Measurements from ENCODE around the gene EML6. TPM values are rescaled to one million over a fixed set of nuclear protein-coding genes. Genes with fewer than 3 reads are reported as not detected.

The EML6 gene
- total RNA-seq, 1 donor: 2.7 TPM

DNA sequence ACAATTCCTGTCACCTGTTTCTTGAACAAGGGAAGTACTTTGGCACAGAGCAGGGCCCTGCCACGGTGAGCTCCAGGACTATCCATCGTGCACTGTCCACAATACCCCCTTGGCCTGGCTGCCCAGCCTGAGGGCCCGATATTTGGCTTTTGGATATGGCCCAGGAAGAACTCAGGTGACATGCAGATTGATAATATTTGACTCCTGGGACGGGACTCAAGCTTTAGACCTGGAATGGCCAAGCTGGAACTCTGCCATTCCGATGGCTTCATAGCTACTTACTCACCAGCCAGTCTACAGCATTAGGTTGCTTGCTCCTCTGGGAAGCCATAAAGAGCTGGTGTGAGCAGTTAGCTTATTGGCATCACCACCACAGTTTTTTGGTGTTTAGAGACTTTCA lies 26.6 kb downstream of the EML6 start:
- no peak for DNase-seq (ENCODE audit: low read depth in 2 of 3, low spot score in 2 of 3)

DNA sequence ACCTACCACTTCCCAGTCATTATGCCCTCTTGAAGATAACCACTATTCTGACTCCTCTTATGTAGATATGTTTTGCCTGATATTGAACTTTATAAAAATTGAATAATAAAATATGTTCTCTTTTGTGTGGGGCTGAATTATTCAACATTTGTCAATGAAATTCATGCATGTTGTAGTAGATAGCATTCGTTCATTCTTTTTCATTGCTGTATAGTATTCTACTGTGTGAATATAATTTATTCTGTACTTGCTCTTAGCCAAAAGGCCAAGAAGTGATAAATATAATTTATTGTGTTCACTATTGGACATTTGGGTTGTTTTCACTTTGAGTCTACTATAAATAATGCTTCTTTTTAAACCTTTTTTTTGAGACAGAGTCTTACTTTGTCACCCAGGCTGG lies 29.0 kb downstream of the EML6 start:
- no peak for DNase-seq (ENCODE audit: low read depth in 2 of 3, low spot score in 2 of 3)

DNA sequence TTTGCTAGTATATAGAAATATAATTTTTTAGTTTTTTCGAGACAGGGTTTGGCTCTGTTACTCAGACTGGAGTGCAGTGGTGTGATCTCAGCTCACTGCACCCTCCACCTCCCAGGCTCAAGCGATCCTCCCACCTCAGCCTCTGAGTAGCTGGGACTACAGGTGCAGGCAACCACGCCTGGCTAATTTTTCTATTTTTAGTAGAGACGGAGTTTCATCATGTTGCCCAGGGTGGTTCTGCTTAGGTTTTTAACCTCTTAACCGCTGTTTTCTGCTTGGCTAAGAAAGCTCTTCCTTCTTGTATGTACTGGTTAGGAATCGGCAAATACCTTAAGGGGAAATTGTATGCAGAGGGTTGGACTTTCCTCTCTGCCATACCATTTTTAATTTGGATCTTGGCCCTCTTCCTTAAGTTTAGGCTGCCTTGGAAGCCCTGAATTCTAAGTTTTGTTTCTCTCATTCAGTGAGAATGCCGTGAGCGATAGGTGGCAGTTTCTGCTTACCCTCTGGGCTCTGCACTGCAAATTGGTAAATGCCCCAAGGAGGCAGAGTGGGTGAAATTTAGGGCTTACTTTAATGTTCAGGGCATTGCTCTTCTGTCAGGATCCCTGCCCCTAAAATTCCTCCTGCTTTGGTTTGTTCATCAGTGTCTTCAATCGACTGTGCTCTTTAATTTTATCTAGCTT lies 32.3 kb downstream of the EML6 start:
- DNase-seq (ENCODE audit: low read depth in 2 of 3, low spot score in 2 of 3): no peak

DNA sequence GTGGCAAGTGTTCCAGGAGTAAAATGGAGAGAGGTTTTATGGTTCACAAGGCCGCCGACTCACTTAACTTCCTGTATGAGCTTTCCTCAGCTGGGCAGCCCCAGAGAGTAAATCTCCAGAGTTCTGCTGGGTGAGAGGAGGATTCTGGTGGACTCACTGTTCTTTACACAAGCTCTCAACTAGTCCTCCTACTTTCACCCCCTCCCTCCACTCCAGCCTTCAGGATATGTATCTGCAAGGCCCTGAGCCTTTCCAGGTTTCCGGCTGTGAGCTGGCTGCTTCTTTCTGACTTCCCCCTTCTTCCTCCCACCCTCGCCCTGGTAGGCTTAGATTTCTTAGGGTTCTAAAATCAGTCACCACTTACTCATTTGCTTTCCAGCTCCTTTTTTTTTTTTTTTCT lies 34.0 kb downstream of the EML6 start:
- DNase-seq (ENCODE audit: low read depth in 2 of 3, low spot score in 2 of 3): peak in 1 of 3 donors; percentile 36

DNA sequence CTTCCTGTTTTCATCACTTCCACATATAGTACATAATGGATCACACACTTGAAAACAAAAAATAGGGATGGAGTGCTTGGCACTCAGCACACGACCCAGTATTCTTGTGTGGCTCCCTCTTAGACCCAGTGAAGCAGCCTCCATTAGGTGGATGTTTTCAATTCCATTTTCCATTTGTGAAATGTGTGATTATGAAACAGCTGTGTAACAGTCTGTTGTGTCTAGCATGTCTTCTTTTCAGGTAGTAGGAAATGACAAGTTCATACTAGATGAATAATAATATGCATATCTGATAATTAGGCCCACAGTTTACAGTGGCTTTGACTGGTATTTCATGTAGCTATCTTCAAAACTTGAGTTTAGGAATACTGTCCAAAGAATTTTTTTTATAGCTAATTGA lies 35.5 kb downstream of the EML6 start:
- no peak for DNase-seq (ENCODE audit: low read depth in 2 of 3, low spot score in 2 of 3)

DNA sequence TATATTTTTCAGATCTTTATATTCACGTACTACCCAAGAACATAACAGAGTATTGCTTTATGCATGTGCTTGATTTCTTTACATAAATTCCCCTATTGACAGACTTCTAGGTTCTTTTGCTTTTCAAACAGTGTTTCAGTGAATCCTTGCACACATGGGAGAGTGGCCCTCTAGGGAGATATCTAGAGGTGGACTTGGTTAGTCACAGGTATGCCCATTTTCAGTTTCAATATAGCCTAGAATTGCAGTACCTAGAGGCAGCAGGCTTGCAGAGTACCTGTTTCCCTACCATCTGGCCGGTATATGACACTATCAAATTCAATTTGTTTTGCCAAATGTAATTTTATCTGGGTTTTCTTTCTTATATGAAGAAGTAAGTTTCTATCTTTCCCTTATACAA lies 36.8 kb downstream of the EML6 start:
- no peak for DNase-seq (ENCODE audit: low read depth in 2 of 3, low spot score in 2 of 3)

DNA sequence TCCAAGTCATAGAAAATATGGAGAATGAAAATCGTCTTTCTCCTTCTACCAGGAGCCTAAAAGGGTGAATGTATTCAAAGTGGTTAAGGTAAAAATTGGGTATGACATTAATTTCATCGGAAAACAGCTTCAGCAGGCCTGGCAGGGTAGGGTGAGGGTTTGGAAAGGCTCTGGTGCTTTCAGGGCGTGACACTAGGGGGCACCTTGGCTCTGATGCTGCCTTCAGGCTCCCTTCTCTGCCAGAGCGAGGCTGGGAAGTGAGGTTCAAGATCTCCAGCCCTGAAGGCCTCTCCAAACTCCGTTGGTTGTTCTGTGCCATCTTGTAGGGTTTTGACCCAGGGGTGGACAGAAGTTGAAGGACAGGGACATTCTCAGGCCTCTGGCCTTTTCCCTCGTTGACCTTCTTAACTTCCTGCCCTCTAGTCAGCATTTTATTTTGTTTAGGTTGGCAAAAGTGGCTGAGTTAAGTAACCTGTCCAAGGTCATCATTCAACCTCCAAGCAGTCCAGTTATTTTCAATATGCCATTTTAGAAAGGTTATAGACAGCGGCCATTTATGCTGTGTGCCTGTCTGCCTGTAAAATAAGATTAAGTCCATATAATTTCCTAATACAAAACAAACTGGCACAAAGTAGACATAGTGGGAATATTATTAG lies 40.3 kb downstream of the EML6 start:
- DNase-seq (ENCODE audit: low read depth in 2 of 3, low spot score in 2 of 3): no peak

DNA sequence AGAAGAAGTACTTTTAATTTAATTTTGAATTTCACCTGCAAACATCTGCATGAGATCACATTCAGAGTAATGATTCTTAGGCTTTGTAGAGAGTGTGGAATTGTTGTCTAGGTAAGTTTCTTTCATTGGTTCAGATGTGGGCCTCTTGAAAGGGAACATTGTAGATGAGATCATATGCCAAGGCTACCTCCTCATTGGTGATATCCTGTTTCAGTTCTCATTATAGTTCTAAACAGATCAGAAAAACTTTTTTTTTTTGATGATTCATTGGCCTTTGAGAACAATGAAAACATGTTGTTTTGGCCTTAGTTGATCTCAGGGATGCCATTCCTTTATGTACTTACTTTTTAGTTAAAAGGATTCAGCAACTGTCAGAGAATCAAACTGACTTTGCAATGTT lies 44.5 kb downstream of the EML6 start:
- DNase-seq (ENCODE audit: low read depth in 2 of 3, low spot score in 2 of 3): no peak

DNA sequence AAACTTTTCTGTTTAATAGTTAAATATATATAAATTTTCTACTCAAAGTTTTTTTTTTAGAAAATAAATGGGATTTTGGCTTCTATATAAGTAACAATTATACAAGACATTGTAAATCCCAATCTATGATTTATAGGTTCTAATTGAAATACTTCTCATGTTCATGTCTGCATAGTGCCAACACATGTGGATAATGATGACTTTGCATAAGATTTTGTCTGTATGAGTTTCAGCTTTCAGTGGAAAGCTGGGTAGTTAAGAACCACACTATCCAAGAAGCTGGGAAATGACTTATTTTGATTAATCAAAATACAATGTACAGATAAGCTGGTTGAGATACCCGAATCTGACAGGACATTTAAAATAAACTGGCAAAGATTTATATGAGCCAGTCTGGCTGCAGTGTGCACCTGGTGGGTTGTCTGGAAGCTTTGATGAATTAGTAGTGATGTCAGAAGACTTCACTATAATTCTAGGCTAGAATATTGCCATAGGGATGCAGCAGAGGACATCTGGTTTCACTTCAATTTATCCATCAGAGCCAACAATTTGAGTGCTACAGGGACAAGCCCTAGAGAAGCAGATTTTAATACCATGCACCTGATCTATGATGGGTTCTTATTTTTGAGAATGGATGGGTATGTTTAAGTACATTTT lies 45.4 kb downstream of the EML6 start:
- no peak for DNase-seq (ENCODE audit: low read depth in 2 of 3, low spot score in 2 of 3)

DNA sequence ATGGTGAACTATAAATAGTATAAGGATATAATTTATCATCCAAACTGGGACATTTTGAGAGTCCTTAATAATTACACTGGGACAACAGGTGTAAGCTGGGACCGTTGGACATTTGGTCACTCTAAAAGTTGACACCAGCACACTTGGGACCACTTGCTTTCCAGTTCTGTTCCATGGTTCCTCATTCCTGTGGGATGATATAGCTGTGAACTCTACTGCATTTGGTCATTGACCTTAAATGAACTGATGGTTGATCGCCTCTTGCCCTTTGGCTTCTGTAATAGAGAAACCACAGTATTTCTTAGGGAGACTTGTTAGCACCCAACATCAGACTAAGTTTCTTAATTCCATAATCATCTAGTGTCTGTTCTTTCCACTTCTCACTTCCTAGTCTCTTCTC lies 46.7 kb downstream of the EML6 start:
- no peak for DNase-seq (ENCODE audit: low read depth in 2 of 3, low spot score in 2 of 3)

DNA sequence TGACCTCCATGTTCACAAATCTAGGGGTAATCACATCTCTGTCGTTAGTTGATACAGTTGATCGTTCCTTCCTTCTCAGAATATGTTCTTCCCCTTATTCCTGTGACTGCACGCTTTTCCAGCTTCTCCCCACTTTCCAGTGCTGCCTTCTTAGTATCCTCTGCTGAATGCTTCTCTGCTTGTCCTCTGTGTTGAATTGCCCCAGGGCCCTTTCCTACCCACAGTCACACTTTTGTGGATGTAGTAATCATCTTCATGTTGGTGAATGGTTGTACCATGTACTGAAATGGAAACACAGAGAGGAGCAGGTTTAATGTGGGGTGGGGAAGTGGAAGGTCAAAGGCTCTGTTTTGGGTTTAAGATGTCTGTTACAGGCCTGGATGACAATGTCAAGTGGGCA lies 47.2 kb downstream of the EML6 start:
- DNase-seq (ENCODE audit: low read depth in 2 of 3, low spot score in 2 of 3): no peak

DNA sequence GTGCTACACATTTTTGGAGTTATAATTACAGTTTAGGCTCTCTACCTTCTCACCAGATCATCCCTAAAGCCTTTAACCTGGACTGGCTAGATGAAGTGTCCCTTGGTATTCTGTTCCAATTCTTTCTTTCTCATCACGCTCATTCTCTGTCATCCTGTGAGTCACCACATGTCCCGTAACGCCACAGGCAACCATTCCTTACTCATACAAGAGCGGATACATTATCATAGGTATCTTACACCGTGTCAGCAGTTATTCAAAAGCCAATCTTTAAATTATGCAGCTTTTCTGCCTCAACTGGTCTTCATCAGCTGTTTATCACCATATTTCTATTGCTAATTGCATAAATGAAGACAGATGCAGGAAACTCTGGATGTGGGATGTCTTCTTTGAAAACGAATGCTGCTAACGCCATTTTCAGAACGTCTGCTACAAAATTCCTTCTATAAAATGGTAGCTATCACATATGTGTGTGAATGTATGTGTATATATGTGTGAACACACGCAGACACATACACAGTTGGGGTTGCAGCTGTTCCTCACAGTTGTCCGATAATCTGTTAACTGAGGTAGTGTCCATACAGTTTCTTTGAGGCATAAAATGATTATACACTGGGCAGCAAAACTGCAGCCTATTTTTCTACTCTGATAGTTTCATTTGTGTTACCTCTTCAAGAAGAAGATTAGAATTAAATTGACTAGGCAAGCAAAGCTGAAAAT lies 47.9 kb downstream of the EML6 start:
- no peak for DNase-seq (ENCODE audit: low read depth in 2 of 3, low spot score in 2 of 3)

DNA sequence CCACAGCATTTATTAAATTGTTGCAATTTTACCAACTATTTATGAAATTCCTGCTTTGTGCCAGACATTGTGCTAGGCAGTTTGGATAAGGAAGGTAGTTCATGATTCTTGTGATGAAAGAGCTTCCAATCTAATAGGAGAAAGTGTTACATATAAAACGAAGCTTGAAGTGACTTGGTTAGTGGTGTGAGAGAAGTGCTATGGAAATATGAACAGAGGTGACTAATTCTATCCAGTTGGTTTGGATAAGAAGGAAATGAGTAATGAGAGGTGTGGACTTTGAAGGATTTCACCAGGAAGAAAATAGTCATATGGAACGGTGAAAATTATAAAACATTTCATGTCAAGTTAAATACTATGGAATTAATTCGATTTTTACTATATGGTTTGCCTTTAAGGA lies 48.6 kb downstream of the EML6 start:
- no peak for DNase-seq (ENCODE audit: low read depth in 2 of 3, low spot score in 2 of 3)

DNA sequence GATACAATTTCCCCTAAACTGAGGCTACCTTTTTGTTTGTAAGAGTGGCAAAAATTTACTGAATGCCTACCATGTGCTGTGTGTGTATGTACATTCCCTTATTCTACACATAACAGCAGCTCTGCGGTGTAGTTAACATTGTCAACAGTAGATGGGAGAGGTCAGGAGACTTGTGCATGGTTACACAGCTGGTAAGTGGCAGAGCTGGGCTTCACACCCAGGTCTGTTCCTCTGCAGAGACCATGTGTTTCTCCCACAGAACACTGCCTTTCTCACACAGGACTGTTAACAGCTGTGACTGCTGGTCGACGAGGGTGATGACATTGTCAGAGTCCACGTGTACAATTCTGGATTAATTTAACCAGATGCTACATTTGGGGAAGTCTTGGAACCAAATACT lies 49.1 kb downstream of the EML6 start:
- DNase-seq (ENCODE audit: low read depth in 2 of 3, low spot score in 2 of 3): no peak

DNA sequence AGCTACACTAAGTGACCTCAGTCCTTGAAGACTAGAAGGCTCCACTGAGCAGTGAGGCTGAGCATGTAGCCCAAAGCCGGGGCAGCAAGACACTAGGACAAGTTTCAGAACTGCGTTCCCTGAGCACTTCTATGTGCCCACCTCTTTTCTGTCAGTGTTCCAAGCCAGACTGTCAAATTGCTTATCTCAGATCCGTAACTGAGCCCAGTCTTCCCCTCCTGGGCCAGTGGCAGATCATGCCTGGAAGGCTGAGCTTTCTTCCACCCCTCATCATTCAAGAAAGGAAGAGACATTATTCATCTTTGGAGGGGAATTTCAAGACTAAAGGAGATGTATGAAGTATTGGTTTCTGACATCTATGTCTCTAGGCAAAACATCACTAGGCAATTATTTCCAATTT lies 49.8 kb downstream of the EML6 start:
- DNase-seq (ENCODE audit: low read depth in 2 of 3, low spot score in 2 of 3): no peak

DNA sequence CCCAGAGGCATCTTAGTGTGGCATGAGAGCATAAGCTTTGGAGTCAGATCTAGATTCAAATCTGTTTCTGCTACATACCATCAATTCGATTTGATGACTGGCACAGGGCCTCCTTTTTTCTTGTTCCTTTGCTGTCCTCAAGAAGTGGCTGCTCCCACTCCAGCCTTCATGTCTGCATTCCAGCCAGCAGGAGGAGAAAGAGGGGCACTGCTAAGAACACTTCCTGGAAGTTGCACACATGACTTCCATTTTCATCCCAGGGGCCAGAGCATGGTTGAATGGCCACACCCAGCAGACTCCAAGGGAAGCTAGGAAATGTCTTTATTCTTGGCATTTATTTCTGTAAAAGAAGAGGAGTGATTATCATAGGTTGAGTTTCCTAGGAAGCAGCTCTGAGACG lies 50.4 kb downstream of the EML6 start:
- DNase-seq (ENCODE audit: low read depth in 2 of 3, low spot score in 2 of 3): no peak

DNA sequence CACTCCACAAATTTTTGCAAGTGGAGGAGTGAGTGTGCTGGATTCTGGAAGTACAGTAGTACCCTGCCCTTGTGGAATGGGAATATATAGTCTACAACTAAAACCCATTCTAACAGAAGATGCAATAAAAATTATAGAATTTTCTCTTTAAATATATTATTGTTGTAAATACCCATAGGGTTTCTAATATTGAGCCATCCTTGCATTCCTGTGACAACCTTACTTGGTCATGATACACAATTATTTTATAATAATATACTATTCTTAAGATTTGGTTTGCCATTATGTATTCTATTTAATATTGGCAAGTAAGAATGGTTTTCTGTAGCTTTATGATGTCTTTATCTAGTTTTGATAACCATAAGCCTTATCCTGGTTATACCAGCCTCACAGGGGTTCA lies 52.2 kb downstream of the EML6 start:
- DNase-seq (ENCODE audit: low read depth in 2 of 3, low spot score in 2 of 3): peak in 1 of 3 donors; percentile 26

DNA sequence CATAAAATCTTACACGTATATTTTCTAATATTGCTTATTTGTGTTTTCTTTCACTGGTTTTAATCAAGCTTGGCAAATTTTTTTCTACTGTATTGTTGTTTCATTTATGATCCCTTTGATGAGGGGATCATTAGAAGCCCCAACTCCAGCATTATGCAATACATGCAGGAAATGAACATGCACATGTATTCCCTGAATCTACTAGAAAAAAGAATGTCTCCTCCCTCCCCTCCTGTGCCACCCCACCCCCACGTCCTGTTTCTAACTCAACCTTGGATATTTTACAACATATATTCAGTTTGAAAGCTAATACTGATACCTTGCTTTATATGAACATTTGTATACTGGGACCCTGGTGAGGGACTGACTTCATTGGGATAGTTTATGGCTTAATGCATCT lies 53.0 kb downstream of the EML6 start:
- no peak for DNase-seq (ENCODE audit: low read depth in 2 of 3, low spot score in 2 of 3)

DNA sequence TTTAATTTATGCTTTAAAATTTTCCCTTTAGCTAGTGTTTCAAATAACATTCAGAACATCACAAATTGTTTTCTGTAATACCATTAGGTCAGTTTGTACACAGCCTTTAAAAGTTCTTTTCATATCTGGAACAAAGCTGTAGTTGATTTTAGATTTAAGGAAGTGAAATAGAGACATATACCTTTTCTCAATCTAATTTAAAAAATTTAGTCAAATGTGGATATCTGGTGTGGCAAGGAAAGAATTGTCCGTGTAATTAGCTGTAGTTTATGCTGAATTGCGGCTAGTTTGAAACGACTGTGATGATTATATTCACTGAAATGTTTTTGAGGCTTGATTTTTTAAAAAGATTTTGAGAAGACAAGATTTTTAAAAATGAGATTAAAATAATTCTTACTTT lies 59.9 kb downstream of the EML6 start:
- DNase-seq (ENCODE audit: low read depth in 2 of 3, low spot score in 2 of 3): no peak

DNA sequence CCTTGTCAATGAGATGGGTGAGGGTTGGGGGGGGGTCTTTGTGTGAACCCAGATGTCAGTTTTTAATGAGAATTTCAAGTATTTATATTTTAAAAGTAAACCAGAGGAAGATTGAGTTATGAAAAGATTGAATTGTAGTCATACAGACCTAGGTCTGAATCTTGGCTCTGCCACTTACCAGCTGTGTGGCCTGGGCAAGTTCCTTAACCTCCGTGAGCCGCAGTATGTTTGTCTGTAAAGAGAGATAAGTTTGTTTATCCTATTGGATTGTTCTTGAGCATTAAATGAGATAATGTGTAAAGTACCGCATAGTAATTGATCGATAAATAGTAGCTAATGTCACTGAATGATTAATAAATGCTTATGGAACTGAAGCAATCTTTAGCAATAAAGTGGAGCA lies 63.8 kb downstream of the EML6 start:
- no peak for DNase-seq (ENCODE audit: low read depth in 2 of 3, low spot score in 2 of 3)

DNA sequence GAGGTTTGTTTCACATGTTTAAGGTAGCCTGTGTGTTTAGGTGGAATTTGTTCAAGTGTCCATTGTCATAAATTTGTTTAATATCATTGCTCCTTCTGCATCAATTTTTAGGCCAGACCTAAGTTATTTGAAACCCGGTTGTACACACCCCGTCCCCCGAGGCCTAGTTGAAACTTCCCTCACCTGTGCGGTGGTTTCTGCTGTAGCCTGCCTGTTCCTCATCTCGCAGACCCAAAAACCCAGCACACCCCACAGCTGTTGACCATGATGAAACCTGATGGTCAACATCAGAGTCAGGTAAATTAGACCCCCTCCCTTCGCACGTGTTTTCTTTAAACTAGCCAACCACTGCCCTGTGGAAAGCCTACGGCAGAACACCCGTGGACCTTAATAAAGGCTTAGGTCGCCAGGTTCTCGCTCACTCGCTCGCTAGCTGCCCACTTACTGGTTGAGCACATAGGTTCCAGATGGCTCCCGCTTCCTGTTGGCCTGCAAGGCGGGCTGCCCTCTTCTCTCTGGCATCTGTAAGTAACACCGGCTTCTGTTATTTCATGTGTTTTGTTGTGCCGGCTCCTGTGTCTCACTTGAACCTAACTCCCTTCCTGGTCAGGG lies 64.4 kb downstream of the EML6 start:
- DNase-seq (ENCODE audit: low read depth in 2 of 3, low spot score in 2 of 3): no peak

Data from hematopoietic multipotent progenitor cell (in vitro differentiated cells).